ENCODE results near the gene VAMP2.

DNA sequence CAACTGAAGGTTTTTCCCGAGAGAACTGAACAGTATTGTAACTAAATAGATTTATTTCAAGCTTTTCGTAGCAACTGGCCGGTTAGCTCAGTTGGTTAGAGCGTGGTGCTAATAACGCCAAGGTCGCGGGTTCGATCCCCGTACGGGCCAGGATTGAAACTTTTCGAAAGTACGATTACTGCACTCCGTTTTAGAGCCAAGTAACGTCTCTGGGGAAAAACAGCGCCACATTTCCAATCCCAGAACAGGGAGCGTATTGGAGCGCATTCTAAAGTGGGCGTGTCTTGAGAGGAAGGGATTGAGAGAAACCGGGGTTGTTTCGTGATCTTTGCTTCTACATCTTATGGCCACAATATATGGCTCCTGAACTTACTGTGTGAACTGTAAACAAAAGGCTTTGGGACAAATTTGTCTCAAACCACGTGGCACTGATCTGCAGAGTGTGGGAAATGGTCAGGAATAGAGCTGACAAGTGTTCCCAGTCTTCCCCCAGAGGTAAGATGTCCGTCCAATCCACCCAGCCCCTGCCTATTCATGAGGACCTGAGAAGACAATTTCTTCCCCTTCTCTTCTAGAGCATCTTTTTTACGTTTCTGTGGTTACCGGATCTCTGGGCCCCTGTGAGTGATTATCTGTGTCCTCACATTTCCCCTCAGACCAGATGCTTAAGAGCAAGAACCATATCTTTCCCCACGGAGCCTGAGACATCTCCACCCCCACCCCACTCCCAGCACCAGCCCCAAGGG is 24.9 kb upstream of the VAMP2 start:
- TF ChIP-seq, protein P1, sequence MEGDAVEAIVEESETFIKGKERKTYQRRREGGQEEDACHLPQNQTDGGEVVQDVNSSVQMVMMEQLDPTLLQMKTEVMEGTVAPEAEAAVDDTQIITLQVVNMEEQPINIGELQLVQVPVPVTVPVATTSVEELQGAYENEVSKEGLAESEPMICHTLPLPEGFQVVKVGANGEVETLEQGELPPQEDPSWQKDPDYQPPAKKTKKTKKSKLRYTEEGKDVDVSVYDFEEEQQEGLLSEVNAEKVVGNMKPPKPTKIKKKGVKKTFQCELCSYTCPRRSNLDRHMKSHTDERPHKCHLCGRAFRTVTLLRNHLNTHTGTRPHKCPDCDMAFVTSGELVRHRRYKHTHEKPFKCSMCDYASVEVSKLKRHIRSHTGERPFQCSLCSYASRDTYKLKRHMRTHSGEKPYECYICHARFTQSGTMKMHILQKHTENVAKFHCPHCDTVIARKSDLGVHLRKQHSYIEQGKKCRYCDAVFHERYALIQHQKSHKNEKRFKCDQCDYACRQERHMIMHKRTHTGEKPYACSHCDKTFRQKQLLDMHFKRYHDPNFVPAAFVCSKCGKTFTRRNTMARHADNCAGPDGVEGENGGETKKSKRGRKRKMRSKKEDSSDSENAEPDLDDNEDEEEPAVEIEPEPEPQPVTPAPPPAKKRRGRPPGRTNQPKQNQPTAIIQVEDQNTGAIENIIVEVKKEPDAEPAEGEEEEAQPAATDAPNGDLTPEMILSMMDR (IDR thresholded peaks at IDR 0.05) = no peak
- no peak for TF ChIP-seq POLR2A (IDR thresholded peaks at IDR 0.05)
